Measurements from ENCODE around the gene HOXD4. TPM values are rescaled to one million over a fixed set of nuclear protein-coding genes. Genes with fewer than 3 reads are reported as not detected.

HOXD4 gene
- total RNA-seq, 4 donors from 2014 or later, result 1.6 to 4.8 (median 3.3) TPM

GRCh38 chr2:176181551-176181950 is 30.2 kb downstream of the HOXD4 start:
- DNase-seq, result no peak
- TF ChIP-seq CTCF (IDR thresholded peaks at IDR 0.05) (no peak), POLR2A (IDR thresholded peaks at IDR 0.05) (no peak)
- H3K4me1 ChIP-seq, result peaks cover 7 to 8% of the 10 kb centered on the region in 2 donors
- WGBS, 2 donors, result 67 to 68% methylated on average over 3 of the region's 3 CpGs
- no peak overlapping the region for H3K27ac ChIP-seq
- H3K36me3 ChIP-seq, result no peaks in the 10 kb centered on the region
- peaks cover 11% of the 10 kb centered on the region for H3K27me3 ChIP-seq
- intact Hi-C loops (cut with DNase I), result no loop called here
- H3K4me3 ChIP-seq (replicated peaks in 1 of 3), result no peak overlapping the region
- H3K9me3 ChIP-seq, result no peaks in the 10 kb centered on the region

- Histone ChIP-seq H3K27ac (no peak overlapping the region), H3K9me3 (no peaks in the 10 kb centered on the region), H3K4me1 (peaks cover 7 to 8% of the 10 kb centered on the region in 2 donors), H3K4me3 (replicated peaks in 1 of 3) (no peak overlapping the region), H3K36me3 (no peaks in the 10 kb centered on the region), H3K27me3 (peaks cover 11% of the 10 kb centered on the region)
- intact Hi-C loops (cut with DNase I), result no loop called here
- WGBS, 2 donors, result 75 to 85% methylated on average over 2 to 3 of the region's 3 CpGs
- no peak for TF ChIP-seq POLR2A (IDR thresholded peaks at IDR 0.05)
- TF ChIP-seq CTCF (IDR thresholded peaks at IDR 0.05), result no peak
- DNase-seq, result no peak
Observed at GRCh38 chr2:176182671-176183070, 31.3 kb downstream of the HOXD4 start.

GRCh38 chr2:176184749-176185148 is 33.4 kb downstream of the HOXD4 start:
- intact Hi-C loops (cut with DNase I), result no loop called here
- no peak overlapping the region for H3K27ac ChIP-seq
- H3K4me3 ChIP-seq (replicated peaks in 1 of 3), result no peak overlapping the region
- H3K4me1 ChIP-seq, result peaks cover 6 to 16% of the 10 kb centered on the region in 2 donors
- TF ChIP-seq CTCF (IDR thresholded peaks at IDR 0.05) (no peak), POLR2A (IDR thresholded peaks at IDR 0.05) (no peak)
- H3K9me3 ChIP-seq, result no peaks in the 10 kb centered on the region
- WGBS, 2 donors, result 64 to 65% methylated on average over 2 of the region's 2 CpGs
- no peaks in the 10 kb centered on the region for H3K36me3 ChIP-seq
- H3K27me3 ChIP-seq, result peaks cover 21% of the 10 kb centered on the region
- DNase-seq, result no peak

DNA sequence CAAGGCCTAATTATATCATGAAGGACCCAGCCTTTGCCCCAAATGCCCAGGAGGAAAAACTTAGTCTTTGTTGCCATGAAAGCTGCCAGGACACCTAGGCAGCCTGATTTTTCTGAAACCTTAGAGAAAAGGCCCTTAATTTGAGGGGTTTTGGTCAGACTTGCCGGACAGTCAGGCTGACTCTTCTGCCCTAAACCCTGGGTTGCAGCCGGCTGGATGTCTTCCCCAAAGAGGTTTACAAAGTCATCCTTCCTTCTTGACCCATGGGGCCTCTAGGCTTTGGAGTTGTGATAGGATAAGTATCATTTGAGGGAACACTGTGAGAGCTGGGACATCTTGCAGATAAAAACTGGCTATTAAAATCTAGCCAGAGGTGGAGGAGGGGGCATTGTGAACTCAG is 34.7 kb downstream of the HOXD4 start:
- H3K9me3 ChIP-seq, result no peaks in the 10 kb centered on the region
- no peak for DNase-seq
- H3K36me3 ChIP-seq, result no peaks in the 10 kb centered on the region
- peaks cover 34% of the 10 kb centered on the region for H3K27me3 ChIP-seq
- 85 to 94% methylated on average over 2 of the region's 2 CpGs for WGBS, 2 donors
- TF ChIP-seq POLR2A (IDR thresholded peaks at IDR 0.05) (no peak), CTCF (IDR thresholded peaks at IDR 0.05) (no peak)
- H3K4me3 ChIP-seq (replicated peaks in 1 of 3), result no peak overlapping the region
- H3K27ac ChIP-seq, result no peak overlapping the region
- peaks cover 9 to 17% of the 10 kb centered on the region in 2 donors for H3K4me1 ChIP-seq
- intact Hi-C loops (cut with DNase I), result no loop called here

GRCh38 chr2:176187200-176187898 is 36.0 kb downstream of the HOXD4 start:
- H3K36me3 ChIP-seq, result no peaks in the 10 kb centered on the region
- WGBS, 2 donors, result 5 to 7% methylated on average over 11 to 13 of the region's 13 CpGs
- H3K9me3 ChIP-seq, result no peaks in the 10 kb centered on the region
- no peak overlapping the region for H3K27ac ChIP-seq
- H3K4me3 ChIP-seq (replicated peaks in 1 of 3), result peak overlapping the region in 2 of 3 donors; percentile 16 to 46
- no peak for DNase-seq
- no peak for TF ChIP-seq CTCF (IDR thresholded peaks at IDR 0.05)
- no peak for TF ChIP-seq POLR2A (IDR thresholded peaks at IDR 0.05)
- peaks cover 9 to 17% of the 10 kb centered on the region in 2 donors for H3K4me1 ChIP-seq
- peaks cover 41% of the 10 kb centered on the region for H3K27me3 ChIP-seq
- intact Hi-C loops (cut with DNase I), result no loop called here

Measured in thyroid gland (tissue), 4 donors.